Measurements from ENCODE around the gene CHD1L. TPM values are rescaled to one million over a fixed set of nuclear protein-coding genes. Genes with fewer than 3 reads are reported as not detected.
"Not testable (repeated sequence)": the region's sequence is repeated elsewhere in the genome, so short reads cannot be mapped to it uniquely, and the experiment has no call there.

CHD1L gene
- total and polyA plus RNA-seq, 2 donors (not counting 3 experiments of a cell fraction or from before 2014, with no cell fraction given), result 12.3 to 33.8 TPM

DNA sequence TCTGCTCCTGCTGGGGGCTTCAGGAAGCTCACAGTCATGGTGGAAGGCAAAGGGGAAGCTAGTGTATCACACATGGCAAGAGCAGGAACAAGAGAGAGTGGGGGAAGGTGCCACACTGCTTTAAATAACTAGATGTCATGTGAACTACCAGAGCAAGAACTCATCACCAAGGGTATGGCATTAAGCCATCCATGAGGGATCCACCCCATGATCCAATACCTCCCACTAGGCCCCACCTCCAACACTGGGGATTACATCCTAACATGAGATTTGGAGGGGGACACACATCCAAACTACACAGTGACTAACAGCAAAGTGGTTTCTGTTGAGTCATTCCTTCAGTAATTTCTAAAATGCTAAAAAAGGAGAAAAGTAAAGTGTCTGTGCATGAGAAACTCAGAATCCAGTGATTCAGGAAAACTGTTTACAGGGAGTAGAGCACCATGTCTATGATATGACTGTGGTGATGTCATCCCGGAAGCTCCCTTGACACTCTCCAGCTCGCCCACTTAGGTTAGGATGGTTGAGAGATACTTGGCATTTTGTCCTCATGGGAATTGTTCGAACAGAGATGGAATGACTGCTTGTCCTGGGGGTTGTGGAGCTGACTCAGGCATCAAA, 50.3 kb downstream of the CHD1L start:
- no peaks in the 10 kb centered on the region for H3K27me3 ChIP-seq (ENCODE audit: control insufficient read depth in 2 of 2, insufficient read depth in 2 of 2, low read length in 2 of 2)
- no peaks in the 10 kb centered on the region for H3K9me3 ChIP-seq (replicated peaks; ENCODE audit: control insufficient read depth, insufficient read depth, low read length)
- H3K9me1 ChIP-seq (replicated peaks; ENCODE audit: control insufficient read depth, extremely low read depth, insufficient read depth, low read length), result no peaks in the 10 kb centered on the region
- FAIRE-seq (no peak), DNase-seq (ENCODE audit: low read depth, low spot score) (no peak)
- POLR2A ChIA-PET, result no interaction called here
- no peaks in the 10 kb centered on the region for H3K4me1 ChIP-seq (ENCODE audit: control insufficient read depth, extremely low read depth, insufficient read depth, low read length)
- H3K4me3 ChIP-seq (replicated peaks in 1 of 3; ENCODE audit: insufficient read depth in 1 of 3, low read depth in 1 of 3, low read length in 3 of 3), result no peak overlapping the region
- CTCF ChIA-PET, result interaction anchor here (1.8 kb wide), 1 partner anchor 49 kb away, joined by 4 read pairs; no protein-coding TSS in a partner anchor
- intact Hi-C loops (cut with micrococcal nuclease) (no loop called here), dilution Hi-C loops (cut with MboI; ENCODE audit: extremely low pct_ligation_motif_present, low sequenced_read_pairs) (no loop called here)
- peaks cover 7 to 11% of the 10 kb centered on the region in 2 experiments for H3K36me3 ChIP-seq (ENCODE audit: control insufficient read depth in 2 of 2, extremely low read depth in 1 of 2, insufficient read depth in 2 of 2, low read length in 2 of 2)
- H3K9ac ChIP-seq (replicated peaks; ENCODE audit: extremely low read depth, insufficient read depth, low read length), result no peak overlapping the region
- H4K20me1 ChIP-seq (replicated peaks; ENCODE audit: control insufficient read depth, extremely low read depth, insufficient read depth, low read length), result no peaks in the 10 kb centered on the region
- no TSS peak for BruUV-seq (replicated peaks)
- no peak overlapping the region for H3K4me2 ChIP-seq (ENCODE audit: insufficient read depth, low read length)
- no peak overlapping the region for H2AFZ ChIP-seq (ENCODE audit: low read depth, low read length)
- no peaks in the 10 kb centered on the region for H3K79me2 ChIP-seq (ENCODE audit: control insufficient read depth, insufficient read depth, low read length)
- no peak overlapping the region for H3K27ac ChIP-seq (ENCODE audit: insufficient read depth, low read depth, low read length)
- TF ChIP-seq JUN (IDR thresholded peaks at IDR 0.05; ENCODE audit: borderline replicate concordance, insufficient read depth, insufficient read length, low read depth), result no peak
- TF ChIP-seq FOS (IDR thresholded peaks at IDR 0.05; ENCODE audit: borderline replicate concordance, insufficient read depth, low read length), result no peak
- TF ChIP-seq GATA2 (IDR thresholded peaks at IDR 0.05; ENCODE audit: insufficient read depth, insufficient read length, low read depth, low read length), result no peak
- TF ChIP-seq POLR2AphosphoS5 (IDR thresholded peaks at IDR 0.05; ENCODE audit: insufficient read depth, low read depth, low read length), result no peak
- TF ChIP-seq MYC (IDR thresholded peaks at IDR 0.05; ENCODE audit: low read depth, low read length), result no peak
- TF ChIP-seq EZH2 (IDR thresholded peaks at IDR 0.05; ENCODE audit: borderline replicate concordance, low read depth, low read length, severe bottlenecking), result no peak
- TF ChIP-seq POLR2A (IDR thresholded peaks at IDR 0.05; ENCODE audit: low read depth, low read length), result no peak
- TF ChIP-seq, protein P1, sequence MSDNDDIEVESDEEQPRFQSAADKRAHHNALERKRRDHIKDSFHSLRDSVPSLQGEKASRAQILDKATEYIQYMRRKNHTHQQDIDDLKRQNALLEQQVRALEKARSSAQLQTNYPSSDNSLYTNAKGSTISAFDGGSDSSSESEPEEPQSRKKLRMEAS (IDR thresholded peaks at IDR 0.05; ENCODE audit: insufficient read depth, insufficient read length), result no peak

DNA sequence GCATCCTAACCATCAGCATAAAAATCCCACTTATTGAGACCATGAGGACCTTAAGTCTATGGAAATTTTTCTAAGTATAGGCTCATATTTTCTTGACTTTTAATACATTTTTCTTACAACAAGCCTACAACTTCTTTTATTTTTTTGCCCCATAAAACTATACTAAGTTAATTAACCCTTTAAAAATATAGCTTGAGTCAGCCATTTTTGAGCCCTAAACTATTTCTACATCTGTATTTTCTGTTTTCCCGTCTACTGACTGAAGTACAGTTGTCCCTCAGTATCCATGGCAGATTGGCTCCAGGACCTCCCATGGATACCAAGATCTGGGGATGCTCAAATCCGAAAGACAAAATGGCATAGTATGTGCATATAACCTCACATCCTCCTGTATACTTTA, 55.0 kb downstream of the CHD1L start:
- Histone ChIP-seq H3K79me2 (ENCODE audit: control insufficient read depth, insufficient read depth, low read length) (no peaks in the 10 kb centered on the region), H2AFZ (ENCODE audit: low read depth, low read length) (no peak overlapping the region), H3K4me1 (ENCODE audit: control insufficient read depth, extremely low read depth, insufficient read depth, low read length) (no peaks in the 10 kb centered on the region), H3K4me2 (ENCODE audit: insufficient read depth, low read length) (no peak overlapping the region), H4K20me1 (replicated peaks; ENCODE audit: control insufficient read depth, extremely low read depth, insufficient read depth, low read length) (no peaks in the 10 kb centered on the region), H3K27ac (ENCODE audit: insufficient read depth, low read depth, low read length) (no peak overlapping the region), H3K9ac (replicated peaks; ENCODE audit: extremely low read depth, insufficient read depth, low read length) (no peak overlapping the region), H3K9me1 (replicated peaks; ENCODE audit: control insufficient read depth, extremely low read depth, insufficient read depth, low read length) (no peaks in the 10 kb centered on the region), H3K27me3 (ENCODE audit: control insufficient read depth in 2 of 2, insufficient read depth in 2 of 2, low read length in 2 of 2) (no peaks in the 10 kb centered on the region), H3K36me3 (ENCODE audit: control insufficient read depth in 2 of 2, extremely low read depth in 1 of 2, insufficient read depth in 2 of 2, low read length in 2 of 2) (peaks cover 2 to 9% of the 10 kb centered on the region in 2 experiments), H3K9me3 (replicated peaks; ENCODE audit: control insufficient read depth, insufficient read depth, low read length) (no peaks in the 10 kb centered on the region), H3K4me3 (replicated peaks in 1 of 3; ENCODE audit: insufficient read depth in 1 of 3, low read depth in 1 of 3, low read length in 3 of 3) (no peak overlapping the region)
- ChIA-PET POLR2A (no interaction called here), CTCF (no interaction called here)
- DNase-seq (ENCODE audit: low read depth, low spot score), result no peak
- dilution Hi-C loops (cut with MboI; ENCODE audit: extremely low pct_ligation_motif_present, low sequenced_read_pairs), result no loop called here
- TF ChIP-seq POLR2AphosphoS5 (IDR thresholded peaks at IDR 0.05; ENCODE audit: insufficient read depth, low read depth, low read length) (no peak), JUN (IDR thresholded peaks at IDR 0.05; ENCODE audit: borderline replicate concordance, insufficient read depth, insufficient read length, low read depth) (no peak), GATA2 (IDR thresholded peaks at IDR 0.05; ENCODE audit: insufficient read depth, insufficient read length, low read depth, low read length) (no peak), EZH2 (IDR thresholded peaks at IDR 0.05; ENCODE audit: borderline replicate concordance, low read depth, low read length, severe bottlenecking) (no peak)
- TF ChIP-seq, protein P1 (IDR thresholded peaks at IDR 0.05; ENCODE audit: insufficient read depth, insufficient read length), result no peak
- intact Hi-C loops (cut with micrococcal nuclease), result no loop called here
- BruUV-seq (replicated peaks), result no TSS peak
- FAIRE-seq, result no peak

DNA sequence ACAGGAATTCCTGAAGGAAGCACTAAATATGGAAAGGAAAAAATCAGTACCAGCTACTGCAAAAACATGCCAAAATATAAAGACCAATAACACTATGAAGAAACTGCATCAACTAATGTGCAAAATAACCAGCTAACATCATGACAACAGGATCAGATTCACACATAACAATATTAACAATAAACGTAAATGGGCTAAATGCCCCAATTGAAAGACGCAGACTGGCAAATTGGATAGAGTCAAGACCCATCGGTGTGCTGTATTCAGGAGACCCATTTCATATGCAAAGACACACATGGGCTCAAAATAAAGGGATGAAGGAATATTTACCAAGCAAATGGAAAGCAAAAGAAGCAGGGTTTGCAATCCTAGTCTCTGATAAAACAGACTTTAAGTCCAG, 63.3 kb downstream of the CHD1L start:
- H3K9ac ChIP-seq (replicated peaks; ENCODE audit: extremely low read depth, insufficient read depth, low read length); H3K9me3 ChIP-seq (replicated peaks; ENCODE audit: control insufficient read depth, insufficient read depth, low read length); POLR2A ChIA-PET; H4K20me1 ChIP-seq (replicated peaks; ENCODE audit: control insufficient read depth, extremely low read depth, insufficient read depth, low read length); H3K4me2 ChIP-seq (ENCODE audit: insufficient read depth, low read length); CTCF ChIA-PET; dilution Hi-C loops (cut with MboI; ENCODE audit: extremely low pct_ligation_motif_present, low sequenced_read_pairs); H3K4me1 ChIP-seq (ENCODE audit: control insufficient read depth, extremely low read depth, insufficient read depth, low read length); DNase-seq (ENCODE audit: low read depth, low spot score); H3K79me2 ChIP-seq (ENCODE audit: control insufficient read depth, insufficient read depth, low read length); H2AFZ ChIP-seq (ENCODE audit: low read depth, low read length); H3K9me1 ChIP-seq (replicated peaks; ENCODE audit: control insufficient read depth, extremely low read depth, insufficient read depth, low read length); intact Hi-C loops (cut with micrococcal nuclease); H3K4me3 ChIP-seq (replicated peaks in 1 of 3; ENCODE audit: insufficient read depth in 1 of 3, low read depth in 1 of 3, low read length in 3 of 3); H3K36me3 ChIP-seq (ENCODE audit: control insufficient read depth in 2 of 2, extremely low read depth in 1 of 2, insufficient read depth in 2 of 2, low read length in 2 of 2); H3K27ac ChIP-seq (ENCODE audit: insufficient read depth, low read depth, low read length); BruUV-seq (replicated peaks); FAIRE-seq; H3K27me3 ChIP-seq (ENCODE audit: control insufficient read depth in 2 of 2, insufficient read depth in 2 of 2, low read length in 2 of 2): not testable (repeated sequence)

All from endothelial cell of umbilical vein (primary cell).